AG10803 (cell line): ENCODE data around the gene SERPINA4.
"Not testable (repeated sequence)": the region's sequence is repeated elsewhere in the genome, so short reads cannot be mapped to it uniquely, and the experiment has no call there.

Experiments used
- DNase-seq: peaks from one replicate; pipeline ENCODE4 v3.0.0; 2010; ENCODE audit warnings: low read depth
- H3K4me3 ChIP-seq: 2 replicates; pipeline ENCODE4 v1.5.1; 2011; ENCODE audit warnings: mild to moderate bottlenecking, low read length, control low read depth
- CTCF ChIP-seq: conservative IDR thresholded peaks from 2 replicates; pipeline ENCODE4 v1.5.1; 2011; ENCODE audit warnings: mild to moderate bottlenecking, low read length, control low read depth, inconsistent platforms

The SERPINA4 gene

GRCh38 chr14:94574336-94574735 lies 13.1 kb downstream of the SERPINA4 start:
- no peak for DNase-seq
- TF ChIP-seq CTCF: no peak
- no peak overlapping the region for H3K4me3 ChIP-seq

GRCh38 chr14:94575730-94576585 lies 14.7 kb downstream of the SERPINA4 start:
- no peak for TF ChIP-seq CTCF
- DNase-seq: peak; percentile 87
- H3K4me3 ChIP-seq: no peak overlapping the region

- H3K4me3 ChIP-seq, DNase-seq: not testable (repeated sequence)
Observed at GRCh38 chr14:94577472-94577871, 16.2 kb downstream of the SERPINA4 start.

GRCh38 chr14:94578712-94579111 lies 17.5 kb downstream of the SERPINA4 start:
- no peak overlapping the region for H3K4me3 ChIP-seq
- no peak for DNase-seq
- TF ChIP-seq CTCF: no peak

- DNase-seq: peak; percentile 24
- H3K4me3 ChIP-seq: no peak within 1 kb of the TSS
- TF ChIP-seq CTCF: no peak
Observed at GRCh38 chr14:94581127-94581999, 20.1 kb downstream of the SERPINA4 start, which contains the start of gene SERPINA5. Gene SERPINA5 (plus strand): TSS chr14:94581426. CDS start chr14:94587363, 5,937 bp downstream.

GRCh38 chr14:94582199-94582750 lies 21.0 kb downstream of the SERPINA4 start:
- no peak for TF ChIP-seq CTCF
- no peak for DNase-seq
- H3K4me3 ChIP-seq: no peak overlapping the region

- no peak for TF ChIP-seq CTCF
- no peak overlapping the region for H3K4me3 ChIP-seq
- no peak for DNase-seq
Observed at GRCh38 chr14:94582851-94583250, 21.6 kb downstream of the SERPINA4 start.
